Large intestine (tissue), 3 donors: ENCODE measurements around the gene RTP5. TPM values are rescaled to one million over a fixed set of nuclear protein-coding genes. Genes with fewer than 3 reads are reported as not detected.
"Not testable (repeated sequence)": the region's sequence is repeated elsewhere in the genome, so short reads cannot be mapped to it uniquely, and the experiment has no call there.

ENCODE experiments used
- DNase-seq, 2 donors: peaks; one replicate each; pipeline versions ENCODE4 v3.0.0 to v3.0.0-alpha.2; 2013
- H3K27ac ChIP-seq: one replicate; pipeline ENCODE4 v1.5.1; 2013; ENCODE audit warnings: low read length
- H3K27me3 ChIP-seq: 2 replicates; pipeline ENCODE4 v1.6.1; 2013; ENCODE audit warnings: low read length; ENCODE audit not compliant: control insufficient read depth, insufficient read depth
- H3K36me3 ChIP-seq: 2 replicates; pipeline ENCODE4 v1.6.1; 2013; ENCODE audit warnings: low read length; ENCODE audit not compliant: control insufficient read depth, insufficient read depth
- H3K4me1 ChIP-seq: one replicate; pipeline ENCODE4 v1.6.1; 2013; ENCODE audit warnings: low read length; ENCODE audit not compliant: control insufficient read depth, insufficient read depth
- H3K4me3 ChIP-seq: one replicate; pipeline ENCODE4 v1.5.1; 2013; ENCODE audit warnings: low read length
- H3K9me3 ChIP-seq: one replicate; pipeline ENCODE4 v1.6.1; 2013; ENCODE audit warnings: mild to moderate bottlenecking, low read depth, low read length, moderate library complexity; ENCODE audit not compliant: control insufficient read depth
- WGBS: methylation state at CpG from one replicate; pipeline ENCODE4 v1.1.5; 2013; ENCODE audit warnings: low lambda C conversion rate; ENCODE audit not compliant: insufficient coverage; 5-methylcytosine and 5-hydroxymethylcytosine counted together
- polyA plus RNA-seq: library from polyadenylated mRNA; unstranded; fragments of 120-200 nt; gene quantifications from one replicate; pipeline ENCODE4 v1.2.1, GENCODE V29; 2013

Gene RTP5
- polyA plus RNA-seq, 1 donor: 0.07 TPM

- no CpG with 5 or more reads among the region's 7 CpGs for WGBS
- Histone ChIP-seq H3K27me3 (peaks cover 2% of the 10 kb centered on the region), H3K9me3 (peaks cover 28% of the 10 kb centered on the region), H3K4me1 (no peaks in the 10 kb centered on the region), H3K27ac (no peak overlapping the region), H3K36me3 (no peaks in the 10 kb centered on the region), H3K4me3 (no peak overlapping the region)
- no peak for DNase-seq
Measured at GRCh38 chr2:241873803-241874110, 4.2 kb downstream of the RTP5 start.

DNA sequence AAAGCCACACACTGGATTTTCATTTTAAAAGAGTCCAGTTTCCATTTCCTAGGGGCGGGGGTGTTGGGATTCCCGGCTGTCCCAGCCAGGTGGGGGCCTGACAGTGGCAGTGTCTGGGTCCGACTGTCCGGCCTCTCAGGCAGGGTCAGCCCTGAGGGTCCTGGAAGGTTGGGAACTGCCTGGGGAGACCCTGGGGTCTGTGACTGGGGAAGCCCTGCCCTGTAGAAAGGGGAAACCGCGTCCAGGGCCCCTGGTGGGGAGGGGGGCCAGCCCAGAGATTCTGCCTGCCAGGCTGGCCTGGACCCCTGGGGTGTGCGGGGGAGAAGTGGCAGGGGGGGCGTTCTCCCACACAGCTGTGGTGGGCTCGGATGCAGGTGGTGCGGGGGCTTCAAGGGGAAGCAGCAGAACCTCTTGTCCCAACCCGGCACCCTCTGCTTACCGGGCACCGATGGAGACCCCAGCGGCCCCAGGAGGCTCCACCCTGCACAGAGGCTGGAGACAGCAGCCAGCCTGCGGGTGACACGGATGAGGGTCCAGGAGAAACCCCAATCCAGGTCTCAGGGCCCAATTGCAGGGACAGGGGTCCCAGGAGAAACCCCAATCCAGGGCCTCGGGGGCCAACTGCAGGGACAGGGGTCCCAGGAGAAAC, 4.9 kb downstream of the RTP5 start:
- no peak for DNase-seq
- Histone ChIP-seq H3K9me3 (peaks cover 28% of the 10 kb centered on the region), H3K27ac (no peak overlapping the region), H3K36me3 (no peaks in the 10 kb centered on the region), H3K4me1 (no peaks in the 10 kb centered on the region), H3K27me3 (no peaks in the 10 kb centered on the region), H3K4me3 (no peak overlapping the region)
- no CpG with 5 or more reads among the region's 17 CpGs for WGBS

GRCh38 chr2:241875754-241876527, 6.4 kb downstream of the RTP5 start:
- not testable (repeated sequence) for H3K4me1 ChIP-seq, DNase-seq, H3K27me3 ChIP-seq, H3K27ac ChIP-seq, H3K4me3 ChIP-seq, H3K36me3 ChIP-seq
- peaks cover 28% of the 10 kb centered on the region for H3K9me3 ChIP-seq
- WGBS: no CpG with 5 or more reads among the region's 22 CpGs

DNA sequence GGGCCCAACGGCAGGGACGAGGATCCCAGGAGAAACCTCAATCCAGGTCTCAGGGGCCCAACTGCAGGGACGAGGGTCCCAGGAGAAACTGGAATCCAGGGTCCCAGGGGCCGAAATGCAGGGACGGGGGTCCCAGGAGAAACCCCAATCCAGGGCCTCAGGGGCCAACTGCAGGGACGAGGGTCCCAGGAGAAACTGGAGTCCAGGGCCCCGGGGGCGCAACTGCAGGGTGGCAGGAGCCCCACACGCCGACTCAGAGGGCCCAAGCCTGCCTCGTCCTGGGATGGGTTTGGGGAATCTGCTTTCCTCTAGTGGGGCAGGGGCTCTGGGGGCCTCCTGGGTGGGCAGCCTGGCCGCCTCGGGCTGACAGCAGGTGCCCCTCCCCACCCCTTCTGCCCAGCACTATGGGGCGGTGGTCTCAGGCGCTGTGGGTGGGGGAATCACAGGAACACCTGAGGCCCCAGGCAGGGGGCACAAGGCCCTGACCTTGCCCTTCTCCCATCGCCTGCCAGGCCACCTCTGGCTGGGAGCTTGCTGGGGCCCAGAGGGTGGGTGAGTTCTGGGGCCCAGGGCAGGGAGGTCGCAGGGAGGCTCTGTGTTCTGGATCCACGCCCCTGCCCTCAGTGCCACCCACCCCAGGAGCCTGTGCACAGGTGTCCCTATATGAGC, 7.1 kb downstream of the RTP5 start:
- Histone ChIP-seq H3K4me3 (no peak overlapping the region), H3K27me3 (no peaks in the 10 kb centered on the region), H3K9me3 (peaks cover 28% of the 10 kb centered on the region), H3K36me3 (no peaks in the 10 kb centered on the region), H3K4me1 (peaks cover under 1% of the 10 kb centered on the region), H3K27ac (no peak overlapping the region)
- no peak for DNase-seq
- WGBS: no CpG with 5 or more reads among the region's 18 CpGs

- H3K27me3 ChIP-seq: no peaks in the 10 kb centered on the region
- DNase-seq: no peak
- H3K27ac ChIP-seq: no peak overlapping the region
- no peaks in the 10 kb centered on the region for H3K36me3 ChIP-seq
- peaks cover 28% of the 10 kb centered on the region for H3K9me3 ChIP-seq
- peaks cover 6% of the 10 kb centered on the region for H3K4me1 ChIP-seq
- WGBS: no CpG with 5 or more reads among the region's 16 CpGs
- no peak overlapping the region for H3K4me3 ChIP-seq
Measured at GRCh38 chr2:241877197-241877685, 7.7 kb downstream of the RTP5 start.

DNA sequence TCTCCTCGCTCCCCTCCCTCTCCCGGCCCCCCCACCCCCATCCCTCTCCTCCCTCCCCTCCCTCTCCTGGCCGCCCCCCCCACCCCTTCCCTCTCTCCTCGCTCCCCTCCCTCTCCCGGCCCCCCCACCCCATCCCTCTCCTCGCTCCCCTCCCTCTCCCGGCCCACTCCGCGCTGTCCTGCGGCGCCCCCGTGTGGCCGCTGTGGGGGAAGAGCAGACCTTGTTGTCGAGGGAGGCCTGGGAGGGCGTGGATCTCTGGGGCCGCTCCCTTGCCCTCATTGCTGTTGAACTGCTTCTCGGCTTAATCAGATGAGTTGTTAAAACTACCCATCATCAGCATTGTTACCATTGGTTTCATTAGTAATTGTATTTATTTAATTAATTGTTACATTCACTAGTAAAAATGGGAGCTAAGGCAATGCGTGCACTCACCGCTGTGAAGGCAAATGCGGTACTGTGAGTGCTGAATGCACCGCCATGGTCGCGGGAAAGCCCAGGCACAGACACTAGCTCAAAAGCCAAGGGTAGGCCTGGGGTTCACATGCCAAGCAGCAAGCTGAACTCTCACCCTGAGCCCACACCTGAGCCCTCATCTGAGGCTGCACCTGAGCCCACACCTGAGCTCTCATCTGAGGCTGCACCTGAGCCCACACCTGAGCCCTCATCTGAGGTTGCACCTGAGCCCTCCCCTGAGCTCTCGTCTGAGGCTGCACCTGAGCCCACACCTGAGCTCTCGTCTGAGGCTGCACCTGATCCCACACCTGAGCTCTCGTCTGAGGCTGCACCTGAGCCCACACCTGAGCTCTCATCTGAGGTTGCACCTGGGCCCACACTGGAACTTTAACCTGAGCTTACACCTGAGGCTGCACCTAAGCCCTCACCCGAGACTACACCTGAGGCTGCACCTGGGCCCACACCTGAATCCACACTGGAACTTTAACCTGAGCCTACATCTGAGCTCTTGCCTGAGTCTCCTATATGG, 8.8 kb downstream of the RTP5 start:
- Histone ChIP-seq H3K9me3 (peaks cover 20% of the 10 kb centered on the region), H3K4me1 (peaks cover 9% of the 10 kb centered on the region), H3K27me3 (no peaks in the 10 kb centered on the region), H3K36me3 (no peaks in the 10 kb centered on the region), H3K27ac (no peak overlapping the region), H3K4me3 (no peak overlapping the region)
- DNase-seq: peak; percentile 59 to 60
- no CpG with 5 or more reads among the region's 27 CpGs for WGBS

- Histone ChIP-seq H3K4me3 (no peak overlapping the region), H3K9me3 (peaks cover 17% of the 10 kb centered on the region), H3K27me3 (no peaks in the 10 kb centered on the region), H3K27ac (no peak overlapping the region), H3K4me1 (peaks cover 9% of the 10 kb centered on the region), H3K36me3 (no peaks in the 10 kb centered on the region)
- DNase-seq: no peak
- no CpG with 5 or more reads among the region's 9 CpGs for WGBS
Measured at GRCh38 chr2:241879326-241879725, 9.8 kb downstream of the RTP5 start.

- Histone ChIP-seq H3K27me3 (no peaks in the 10 kb centered on the region), H3K4me3 (peak overlapping the region; percentile 72), H3K4me1 (peaks cover 9% of the 10 kb centered on the region), H3K36me3 (no peaks in the 10 kb centered on the region), H3K9me3 (peaks cover 7% of the 10 kb centered on the region), H3K27ac (peak overlapping the region; percentile 77)
- no CpG with 5 or more reads among the region's 16 CpGs for WGBS
- DNase-seq: no peak
Measured at GRCh38 chr2:241880311-241881073, 11.0 kb downstream of the RTP5 start.

DNA sequence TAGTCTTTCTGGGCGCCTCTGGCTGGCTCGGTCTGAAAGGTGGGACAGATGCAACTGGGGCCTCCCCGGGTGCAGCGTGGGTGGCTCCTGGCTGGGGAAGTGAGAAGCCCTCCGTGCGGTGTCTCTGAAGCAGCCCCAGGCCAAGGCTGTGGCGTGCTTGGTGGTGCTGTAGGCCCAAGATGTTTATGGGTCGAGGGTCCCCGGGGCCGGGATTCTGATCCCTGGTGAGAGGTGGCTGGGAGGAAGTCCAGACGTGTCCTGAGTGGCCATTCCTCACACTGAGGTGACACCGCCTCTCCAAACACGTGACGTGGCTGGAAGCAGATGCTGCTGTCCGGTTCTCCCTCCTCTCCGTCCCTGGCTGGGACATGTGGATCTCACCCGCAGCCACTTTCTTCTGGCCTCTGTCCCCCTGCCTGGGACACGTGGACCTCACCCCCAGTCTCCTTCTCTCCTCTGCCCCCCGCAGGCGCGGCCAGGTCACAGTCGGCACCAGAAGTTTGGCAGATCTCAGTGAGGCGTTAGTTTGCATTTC, 12.6 kb downstream of the RTP5 start:
- Histone ChIP-seq H3K36me3 (no peaks in the 10 kb centered on the region), H3K4me1 (peaks cover 9% of the 10 kb centered on the region), H3K9me3 (no peaks in the 10 kb centered on the region), H3K27ac (peak overlapping the region; percentile 71), H3K4me3 (peak overlapping the region; percentile 72), H3K27me3 (no peaks in the 10 kb centered on the region)
- WGBS: no CpG with 5 or more reads among the region's 23 CpGs
- peak; percentile 33 to 55 for DNase-seq
